ENCODE data around the gene TDP2.
A peak's percentile ranks its signal among the peaks of the same experiment; 100 is the strongest.

The TDP2 gene, protein sequence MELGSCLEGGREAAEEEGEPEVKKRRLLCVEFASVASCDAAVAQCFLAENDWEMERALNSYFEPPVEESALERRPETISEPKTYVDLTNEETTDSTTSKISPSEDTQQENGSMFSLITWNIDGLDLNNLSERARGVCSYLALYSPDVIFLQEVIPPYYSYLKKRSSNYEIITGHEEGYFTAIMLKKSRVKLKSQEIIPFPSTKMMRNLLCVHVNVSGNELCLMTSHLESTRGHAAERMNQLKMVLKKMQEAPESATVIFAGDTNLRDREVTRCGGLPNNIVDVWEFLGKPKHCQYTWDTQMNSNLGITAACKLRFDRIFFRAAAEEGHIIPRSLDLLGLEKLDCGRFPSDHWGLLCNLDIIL

GRCh38 chr6:24666641-24667377, at the start of gene TDP2, which contains the start of gene ACOT13:
TDP2 (minus strand) TSS chr6:24666899; CDS start chr6:24666862, 37 bp downstream.
ACOT13 (plus strand) TSS chr6:24667077; CDS start chr6:24667264, 187 bp downstream.
- peak; percentile 98 for DNase-seq

GRCh38 chr6:24710519-24711303, 44.0 kb upstream of the TDP2 start:
- DNase-seq, result no peak

DNA sequence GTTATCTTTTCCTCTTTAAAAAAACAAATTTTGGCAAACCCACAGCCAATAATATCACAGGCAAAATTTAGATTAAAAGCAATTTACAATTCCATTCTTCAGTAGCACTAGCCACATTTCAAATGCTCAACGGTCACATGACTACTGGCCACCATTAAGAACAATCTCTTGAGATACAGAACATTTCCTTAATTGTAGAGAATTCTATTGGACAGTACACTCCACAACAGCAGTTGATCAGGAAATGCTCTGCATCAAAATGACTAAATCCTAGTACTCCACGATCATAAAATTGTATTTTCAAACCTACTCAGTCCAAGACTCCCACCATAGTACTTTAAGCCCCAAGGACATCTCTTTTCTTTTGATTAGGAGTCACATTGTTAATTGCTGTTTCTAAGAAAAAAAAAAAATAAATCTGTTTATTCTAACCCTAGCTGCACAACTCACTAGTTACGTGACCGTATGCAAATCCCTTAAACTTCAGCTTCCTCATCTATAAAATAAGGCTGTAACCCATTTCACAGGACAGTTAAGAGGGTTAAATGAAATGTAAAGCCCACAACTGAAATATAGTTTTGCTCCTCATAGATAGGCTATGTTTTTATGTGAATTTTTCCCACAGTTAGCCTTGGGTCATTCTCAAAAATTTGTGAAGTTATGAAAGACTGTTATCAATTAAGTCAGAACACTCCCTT, 42.5 kb upstream of the TDP2 start:
- DNase-seq, result no peak

DNA sequence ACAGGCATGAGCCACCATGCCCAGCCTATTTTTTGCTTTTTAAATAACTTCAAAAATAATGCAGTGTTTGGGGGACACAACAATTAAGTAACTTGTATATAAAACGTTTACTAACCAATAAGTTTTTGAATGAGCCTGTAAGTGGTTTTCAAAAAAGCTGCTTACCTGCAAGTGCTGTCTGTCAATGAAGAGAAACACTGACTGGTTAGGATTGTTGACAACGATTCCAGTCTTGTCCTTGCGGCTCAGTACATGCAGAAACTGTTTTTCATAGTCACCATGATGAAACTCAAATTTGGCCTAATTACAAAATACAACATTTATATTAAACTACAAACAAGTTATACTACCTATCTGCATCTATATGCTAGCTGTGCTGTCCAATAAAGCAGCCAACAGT, 41.9 kb upstream of the TDP2 start:
- no peak for DNase-seq

DNA sequence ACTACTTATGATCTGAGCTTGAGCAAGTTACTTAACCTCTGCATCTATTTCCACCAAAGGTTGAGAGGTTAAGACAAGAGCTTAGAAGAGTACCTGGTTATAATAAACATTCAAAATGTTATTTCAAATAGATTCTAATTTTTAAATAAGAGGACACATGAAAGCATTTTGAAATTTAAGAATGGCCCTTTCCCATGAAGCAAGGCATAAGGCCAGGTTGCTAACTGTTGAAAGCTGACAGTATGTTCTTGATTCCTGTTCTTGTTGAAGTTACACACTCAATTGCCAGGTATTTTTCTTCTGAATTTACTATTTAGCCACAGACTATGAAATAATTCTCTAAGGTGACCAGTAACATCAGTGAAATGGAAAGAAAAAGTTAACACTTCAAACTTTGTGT, 37.8 kb upstream of the TDP2 start:
- DNase-seq, result no peak

DNA sequence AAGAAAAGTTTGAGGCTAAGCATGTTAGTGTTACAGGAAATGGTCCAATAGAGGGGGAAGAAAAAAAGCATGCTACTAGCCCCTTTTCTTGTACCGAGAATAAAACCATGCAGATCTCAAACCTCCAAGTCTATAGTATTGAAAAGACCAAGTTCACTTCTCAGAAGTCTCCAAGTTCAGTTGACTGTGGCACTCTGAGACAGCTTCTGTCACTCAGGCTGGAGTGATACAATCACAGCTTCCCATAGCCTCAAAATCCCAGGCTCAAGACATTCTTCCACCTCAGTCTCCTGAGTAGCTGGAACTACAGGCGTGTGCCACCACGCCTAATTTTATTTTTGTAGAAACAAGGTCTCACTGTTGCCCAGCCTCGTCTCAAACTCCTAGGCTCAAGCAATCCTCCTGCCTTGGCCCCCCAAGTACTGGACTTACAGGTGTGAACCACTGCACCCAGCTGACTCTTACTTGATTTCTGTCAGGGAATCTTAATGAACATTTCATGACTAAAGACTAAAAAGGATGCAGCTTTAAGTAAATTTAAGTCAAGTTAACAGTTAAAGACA, 36.1 kb upstream of the TDP2 start:
- no peak for DNase-seq

- DNase-seq, result no peak
Measured at GRCh38 chr6:24699521-24700359, 33.0 kb upstream of the TDP2 start.

- no peak for DNase-seq
Measured at GRCh38 chr6:24696097-24696496, 29.4 kb upstream of the TDP2 start.

DNA sequence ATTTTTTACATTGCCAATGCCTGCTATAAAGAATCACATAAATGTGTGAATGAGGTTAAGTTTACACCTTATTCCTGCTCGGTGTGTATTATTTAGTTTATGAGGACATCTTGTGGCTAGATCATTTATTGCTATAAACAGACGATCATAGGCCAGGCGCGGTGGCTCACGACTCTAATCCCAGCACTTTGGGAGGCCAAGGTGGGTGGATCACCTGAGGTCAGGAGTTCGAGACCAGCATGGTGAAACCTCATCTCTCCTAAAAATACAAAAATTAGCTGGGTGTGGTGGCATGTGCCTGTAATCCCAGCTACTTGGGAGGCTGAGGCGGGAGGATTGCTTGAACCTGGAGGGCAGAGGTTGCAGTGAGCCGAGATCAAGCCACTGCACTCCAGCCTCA, 28.9 kb upstream of the TDP2 start:
- peak; percentile 42 to 74 for DNase-seq

DNA sequence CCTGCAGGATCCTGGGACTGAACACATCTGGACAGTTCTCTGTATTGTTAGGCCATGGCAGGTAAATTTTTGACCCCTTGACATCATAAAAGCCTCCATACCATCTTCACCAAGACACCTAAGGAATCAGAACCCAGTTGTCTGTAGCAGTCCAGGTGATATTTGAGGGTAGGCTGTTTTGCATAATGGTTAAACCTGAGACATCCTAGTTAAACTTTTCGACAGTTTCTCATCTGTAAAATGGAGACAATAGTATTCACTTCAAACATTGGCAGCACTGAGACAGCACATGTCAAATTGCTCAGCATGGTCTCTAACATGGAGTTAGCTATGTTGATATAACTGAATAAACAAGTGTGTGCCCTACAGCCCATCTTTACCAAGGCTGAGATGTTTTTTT, 27.5 kb upstream of the TDP2 start:
- DNase-seq, result no peak

GRCh38 chr6:24692848-24693592, 26.3 kb upstream of the TDP2 start:
- no peak for DNase-seq

DNA sequence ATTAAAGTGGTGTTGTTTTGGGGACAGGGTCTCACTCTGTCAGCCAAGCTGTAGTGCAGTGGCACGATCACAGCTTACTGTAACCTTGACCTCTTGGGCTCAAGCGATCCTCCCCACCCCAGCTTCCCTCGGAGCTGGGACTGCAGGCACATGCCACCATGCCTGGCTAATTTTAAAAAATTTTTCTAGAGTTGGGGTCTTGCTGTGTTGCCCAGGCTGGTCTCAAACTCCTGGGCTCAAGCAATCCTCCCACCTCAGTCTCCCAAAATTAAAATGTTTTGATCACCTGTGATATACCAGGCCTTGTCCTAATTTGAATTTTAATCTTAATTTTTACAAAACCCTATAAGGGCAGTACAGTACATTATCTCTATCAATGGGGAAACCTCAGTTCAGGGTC, 25.7 kb upstream of the TDP2 start:
- DNase-seq, result no peak

GRCh38 chr6:24692003-24692402, 25.3 kb upstream of the TDP2 start:
- no peak for DNase-seq

- DNase-seq, result no peak
Measured at GRCh38 chr6:24691550-24691949, 24.9 kb upstream of the TDP2 start.

- no peak for DNase-seq
Measured at GRCh38 chr6:24690593-24690992, 23.9 kb upstream of the TDP2 start.

- no peak for DNase-seq
Measured at GRCh38 chr6:24689964-24690363, 23.3 kb upstream of the TDP2 start.

DNA sequence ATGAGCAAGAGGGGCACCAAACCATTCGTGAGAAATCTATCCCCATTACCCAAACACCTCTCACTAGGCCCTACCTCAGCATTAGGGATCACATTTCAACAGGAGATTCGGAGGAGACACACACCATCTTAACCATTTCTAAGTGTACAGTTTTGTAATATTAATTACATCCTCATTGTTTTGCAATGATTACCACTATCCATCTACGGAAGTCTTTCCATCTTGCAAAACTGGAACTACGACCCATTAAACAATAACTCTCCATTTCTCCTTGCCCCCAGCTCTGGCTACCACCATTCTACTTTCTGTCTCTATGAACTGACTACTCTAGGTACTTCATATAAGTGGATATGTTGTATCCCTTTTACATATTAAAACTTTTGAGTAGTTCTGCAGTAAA, 20.2 kb upstream of the TDP2 start:
- no peak for DNase-seq

GRCh38 chr6:24686408-24686807, 19.7 kb upstream of the TDP2 start:
- DNase-seq, result no peak

- no peak for DNase-seq
Measured at GRCh38 chr6:24683297-24684296, 16.9 kb upstream of the TDP2 start.

- no peak for DNase-seq
Measured at GRCh38 chr6:24680582-24680981, 13.9 kb upstream of the TDP2 start.
